Right kidney (tissue), 1 donor: ENCODE results near the gene PRLR.

Experiments used
- DNase-seq: peaks from one replicate; pipeline ENCODE4 v3.0.0-alpha.2; 2016

PRLR gene

GRCh38 chr5:35162848-35163709, 67.2 kb downstream of the PRLR start:
- DNase-seq, result no peak

- no peak for DNase-seq
Measured at GRCh38 chr5:35161652-35162273, 68.5 kb downstream of the PRLR start.

DNA sequence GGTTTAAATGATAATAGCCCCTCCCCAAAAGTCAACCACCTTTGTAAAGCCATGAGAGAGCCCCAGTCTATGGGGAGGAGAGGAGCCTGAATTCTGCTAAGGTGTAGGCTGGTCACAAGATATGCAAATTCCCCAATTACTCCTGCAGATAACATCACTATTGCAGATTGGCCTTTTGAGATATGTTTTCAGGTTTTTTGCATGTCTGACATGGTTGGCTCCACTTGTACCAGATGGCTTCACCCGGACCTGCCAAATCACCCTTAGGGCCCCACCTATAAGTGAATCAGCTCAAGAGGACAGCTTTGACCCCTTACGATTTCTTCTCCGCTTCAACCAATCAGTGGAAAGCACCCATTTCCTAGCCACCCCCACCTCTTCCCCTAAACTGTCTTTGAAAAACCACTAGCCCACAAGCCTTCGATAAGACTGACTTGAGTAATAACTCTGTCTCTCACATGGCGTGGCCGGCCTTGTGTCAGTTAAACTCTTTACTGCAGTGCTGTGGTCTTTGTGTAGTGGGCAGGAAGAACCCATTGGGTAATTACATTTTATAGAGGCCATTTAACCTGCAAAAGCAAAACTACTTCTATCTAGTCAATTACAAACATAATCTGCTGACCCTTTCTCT, 69.7 kb downstream of the PRLR start:
- no peak for DNase-seq

DNA sequence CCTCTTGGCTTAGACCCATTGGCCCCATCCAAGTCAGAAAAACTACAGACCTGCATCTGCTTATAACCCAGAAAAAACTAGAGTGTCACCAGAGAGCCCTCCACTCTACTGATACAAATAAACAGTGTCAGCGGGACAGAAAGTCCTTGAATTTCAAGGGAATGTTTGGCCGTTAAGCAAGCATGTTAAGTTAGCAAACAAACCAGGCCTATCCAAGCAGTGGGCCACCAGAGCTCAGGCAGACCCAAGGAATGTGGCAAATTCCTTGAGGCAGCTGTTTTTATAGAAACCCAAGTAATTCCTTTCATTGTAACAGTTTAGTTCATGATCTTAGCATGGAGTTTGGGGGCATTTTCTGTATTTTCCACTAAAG, 70.9 kb downstream of the PRLR start:
- no peak for DNase-seq

DNA sequence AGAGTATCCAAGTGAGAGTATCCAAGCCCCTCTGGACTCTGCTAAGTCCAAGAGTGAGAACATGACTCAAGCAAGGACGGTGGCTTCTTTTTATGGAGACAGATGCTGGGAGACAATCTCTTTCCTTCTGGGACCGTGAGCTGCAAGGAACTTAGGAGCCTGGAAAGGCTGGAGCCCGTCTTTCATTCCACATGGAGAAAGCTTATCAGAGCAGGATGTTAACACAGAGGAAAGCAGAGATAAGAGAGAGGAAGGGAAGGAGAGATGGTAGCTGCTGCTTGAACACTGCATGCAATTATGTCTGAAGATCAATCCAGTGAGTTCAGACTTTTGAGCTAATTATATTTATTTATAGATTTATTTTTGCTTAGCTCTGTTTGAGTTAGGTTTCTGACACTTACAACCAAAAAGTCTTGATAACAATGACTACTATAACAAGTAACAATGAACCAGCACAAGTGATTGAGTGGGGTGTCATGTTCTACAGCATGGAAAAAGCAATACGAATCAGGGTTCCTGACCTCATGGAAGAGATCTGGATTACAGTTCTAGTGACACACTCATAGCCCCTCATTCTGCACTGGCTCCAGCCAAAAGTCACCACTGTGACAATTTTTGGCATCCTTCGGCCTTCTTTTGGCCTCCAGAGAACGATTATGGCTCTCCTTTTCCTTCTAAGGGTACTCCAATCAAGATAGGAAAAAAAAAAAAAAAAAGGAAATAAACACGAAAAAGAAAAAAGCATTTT, 71.5 kb downstream of the PRLR start:
- DNase-seq, result no peak

DNA sequence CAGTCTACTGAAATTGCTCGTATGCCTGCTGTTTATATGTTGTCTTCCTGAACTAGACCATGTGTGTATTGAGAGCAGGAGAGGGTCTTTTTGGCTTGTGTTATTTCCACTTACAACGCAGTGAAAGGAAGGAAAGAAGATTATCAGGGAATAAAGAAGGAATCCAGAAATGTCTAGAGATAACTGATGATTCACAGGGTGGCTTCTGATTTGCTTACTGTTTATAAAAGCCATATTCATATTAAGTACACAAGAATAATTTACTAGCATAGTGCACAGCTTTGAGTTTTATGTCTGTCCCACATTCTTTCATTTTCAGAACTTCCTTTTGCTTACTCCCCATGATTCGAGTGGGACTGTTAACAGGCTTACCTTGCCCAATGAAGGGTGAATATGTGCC, 72.1 kb downstream of the PRLR start:
- no peak for DNase-seq

DNA sequence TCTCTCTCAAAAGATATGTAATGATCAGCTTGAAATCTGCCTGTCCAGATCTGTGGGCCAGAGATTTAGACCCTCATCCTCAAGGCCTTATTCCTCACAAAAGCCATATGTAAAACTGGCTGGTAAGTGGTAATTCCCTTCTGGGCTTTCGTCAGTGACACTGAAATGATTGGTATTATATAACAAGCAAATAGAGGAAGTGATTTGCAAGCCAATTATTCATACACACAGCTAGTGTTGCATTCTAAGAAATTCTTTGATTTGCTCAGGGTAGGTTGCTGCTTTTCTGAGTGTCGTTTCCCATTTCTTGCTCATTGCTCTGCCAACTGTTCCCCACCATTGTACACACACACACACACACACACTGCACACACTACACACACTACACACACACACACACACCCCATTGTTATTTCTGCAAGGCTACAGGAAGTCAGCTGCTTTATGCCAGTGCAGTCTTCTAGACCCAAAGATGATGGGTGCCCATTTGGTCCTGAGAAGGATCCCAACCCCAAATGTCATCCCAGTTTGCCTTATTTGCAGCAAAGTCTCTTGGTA, 76.8 kb downstream of the PRLR start:
- no peak for DNase-seq

DNA sequence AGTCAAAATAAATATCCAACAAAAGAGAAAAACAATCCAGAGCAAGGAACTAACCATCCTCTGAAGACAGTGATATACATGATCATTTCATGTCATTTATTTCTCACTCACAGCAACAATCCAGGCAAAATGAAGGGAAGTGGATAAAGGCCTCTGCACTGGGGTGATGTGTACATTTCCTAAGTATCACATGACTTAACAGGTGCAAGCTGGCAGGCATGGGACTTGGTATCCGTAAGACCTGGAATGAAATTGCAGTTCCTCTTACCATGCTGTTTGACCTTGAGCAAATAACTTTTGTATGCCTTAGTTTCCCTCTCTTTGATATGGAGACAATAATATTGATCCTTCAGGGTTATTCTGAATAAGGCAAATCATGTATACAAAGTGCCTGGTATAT, 77.6 kb downstream of the PRLR start:
- no peak for DNase-seq

DNA sequence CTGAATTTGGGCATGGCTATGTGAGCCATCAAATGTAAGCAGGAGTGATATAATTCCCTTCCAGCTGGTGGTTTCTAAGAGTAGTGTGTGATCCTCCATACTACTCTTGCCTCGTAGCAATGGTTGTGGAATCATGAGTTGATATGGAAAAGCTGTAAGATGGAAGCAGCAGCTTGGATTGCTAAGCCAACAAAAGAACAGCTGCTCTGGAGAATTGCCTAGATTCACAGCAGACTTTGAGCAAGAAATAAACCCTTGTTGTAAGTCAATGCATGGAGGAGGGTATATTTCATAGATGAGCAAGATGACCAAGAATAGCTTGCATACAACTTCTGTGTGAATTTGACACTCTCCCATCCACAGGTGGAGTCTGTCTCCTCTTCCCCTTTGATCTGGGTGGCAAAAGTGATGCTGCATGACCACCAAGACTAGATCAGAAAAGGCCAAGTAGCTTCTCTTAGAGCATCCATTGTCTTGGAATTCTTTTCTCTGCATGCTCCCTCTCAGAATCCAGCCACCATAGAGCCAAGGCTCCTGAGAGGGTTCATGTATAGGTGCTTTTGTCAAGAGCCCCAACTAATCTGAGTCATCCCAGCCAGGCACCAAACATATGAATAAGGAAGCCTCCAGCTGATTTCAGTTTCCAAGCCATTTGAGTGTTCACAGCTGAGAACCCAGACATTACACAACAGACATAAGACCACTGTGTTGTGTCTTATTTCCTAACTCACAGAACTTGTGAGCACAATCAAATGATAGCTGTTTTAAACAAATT, 79.0 kb downstream of the PRLR start:
- no peak for DNase-seq

- no peak for DNase-seq
Measured at GRCh38 chr5:35149041-35149440, 81.2 kb downstream of the PRLR start.

DNA sequence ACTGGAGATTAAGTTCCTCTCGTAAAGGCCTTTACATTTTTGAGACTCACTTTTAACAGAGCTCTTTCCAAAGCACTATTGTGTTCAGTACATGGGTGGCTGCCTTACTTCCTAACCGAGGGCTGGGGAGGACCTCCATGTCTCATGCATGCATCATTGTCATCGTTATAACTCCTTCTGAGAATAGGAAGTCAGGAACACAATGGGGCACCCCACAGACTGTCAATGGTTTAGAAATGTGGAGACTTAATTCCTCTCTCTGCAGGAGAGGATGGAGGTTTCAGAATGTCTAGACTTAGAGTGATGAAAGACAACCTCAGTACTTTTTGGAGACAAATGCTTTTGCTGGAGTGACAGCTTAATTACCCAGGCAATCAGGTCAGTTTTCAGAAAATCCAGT, 83.9 kb downstream of the PRLR start:
- DNase-seq, result no peak

DNA sequence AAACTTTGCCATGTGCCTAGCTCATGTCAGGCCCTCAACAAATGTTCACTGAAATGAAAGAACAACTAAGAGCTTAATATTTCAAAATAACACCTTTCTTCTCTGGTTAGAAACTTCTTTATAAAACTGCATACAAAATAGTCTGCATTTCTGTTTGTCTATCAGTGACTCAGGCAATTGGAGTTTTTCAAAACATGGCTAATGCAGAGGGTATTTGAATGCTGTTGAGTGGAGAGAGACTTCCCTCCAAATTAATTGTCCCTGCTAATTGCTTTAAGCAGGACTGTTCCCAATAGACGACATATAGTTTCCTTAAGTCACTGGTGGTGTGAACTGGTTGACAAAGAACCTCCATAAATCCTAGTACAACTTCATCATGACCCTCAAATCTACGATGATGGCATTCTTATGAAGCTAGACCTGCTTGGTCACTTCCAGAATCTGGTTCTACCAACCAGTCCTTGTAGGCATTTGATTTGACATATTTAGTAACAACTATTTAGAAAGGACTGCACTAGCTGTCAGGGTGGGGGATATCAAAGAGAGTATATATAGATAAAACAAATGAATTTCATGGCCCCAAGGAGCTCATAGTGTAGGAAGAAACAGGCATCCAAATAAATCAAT, 84.5 kb downstream of the PRLR start:
- no peak for DNase-seq

GRCh38 chr5:35145012-35145411, 85.3 kb downstream of the PRLR start:
- no peak for DNase-seq

GRCh38 chr5:35143841-35144240, 86.4 kb downstream of the PRLR start:
- DNase-seq, result no peak

- DNase-seq, result no peak
Measured at GRCh38 chr5:35141739-35142138, 88.5 kb downstream of the PRLR start.

GRCh38 chr5:35138232-35138631, 92.1 kb downstream of the PRLR start:
- no peak for DNase-seq

- DNase-seq, result no peak
Measured at GRCh38 chr5:35136386-35136785, 93.9 kb downstream of the PRLR start.

DNA sequence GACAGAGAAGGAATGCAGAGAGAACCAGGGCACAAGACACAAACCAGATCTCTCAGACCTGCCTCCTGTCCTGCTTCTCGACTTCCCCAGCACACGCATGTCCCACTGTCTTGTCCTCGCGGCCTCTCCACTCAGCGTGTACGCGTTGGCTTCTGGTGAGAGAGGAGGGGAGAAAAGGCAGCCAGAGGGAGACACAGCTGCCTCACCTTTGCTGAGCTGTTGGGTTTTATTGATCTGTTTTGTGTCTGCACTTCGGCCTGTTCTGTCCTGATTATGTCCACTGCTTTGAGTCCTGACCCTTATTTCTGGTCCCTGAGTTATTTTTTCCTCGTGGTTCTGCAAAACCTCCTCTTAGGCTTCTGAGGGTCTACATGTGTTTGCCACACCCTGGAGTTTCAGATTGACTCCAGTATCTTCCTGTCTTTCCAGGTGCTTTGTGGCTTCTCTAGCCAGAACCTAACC, 95.0 kb downstream of the PRLR start:
- DNase-seq, result no peak

- DNase-seq, result no peak
Measured at GRCh38 chr5:35134278-35135030, 95.8 kb downstream of the PRLR start.

DNA sequence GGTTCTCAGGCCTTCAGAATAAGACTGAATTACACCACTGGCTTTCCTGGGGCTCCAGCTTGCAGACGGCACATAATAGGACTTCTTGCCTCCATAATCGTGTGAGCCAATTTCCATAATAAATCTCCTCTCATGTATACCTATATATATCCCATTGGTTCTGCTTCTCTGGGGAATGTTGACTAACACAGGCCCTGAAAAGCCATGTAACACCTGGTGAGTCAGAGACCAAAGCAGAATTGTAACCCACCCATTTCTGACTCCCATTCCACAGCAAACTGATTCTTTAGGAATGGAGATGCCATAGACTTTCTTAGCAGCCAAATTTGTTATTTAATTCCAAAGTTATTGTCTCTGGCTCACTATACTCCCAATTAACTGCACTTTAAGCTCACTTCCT, 97.1 kb downstream of the PRLR start:
- no peak for DNase-seq
